ENCODE results near the gene AOC3. TPM values are rescaled to one million over a fixed set of nuclear protein-coding genes. Genes with fewer than 3 reads are reported as not detected.

The AOC3 gene
- 10 to 100 TPM; 11.5 to 29.9 (median 24.9) TPM for total RNA-seq
- 29.1 TPM for polyA plus RNA-seq
- long read RNA-seq, donor 1, full-length matches to known transcripts, result 28 of 52 reads
- long read RNA-seq, donor 1, partial matches to known transcripts, result 7 of 52 reads
- long read RNA-seq, donor 1, other reads (novel, unspliced or antisense), result 17 of 52 reads
- long read RNA-seq, donor 2, full-length matches to known transcripts, result 12 of 15 reads
- long read RNA-seq, donor 2, partial matches to known transcripts, result 0 of 15 reads
- long read RNA-seq, donor 2, other reads (novel, unspliced or antisense), result 3 of 15 reads
- long read RNA-seq, donor 3, full-length matches to known transcripts, result 28 of 36 reads
- long read RNA-seq, donor 3, partial matches to known transcripts, result 2 of 36 reads
- long read RNA-seq, donor 3, other reads (novel, unspliced or antisense), result 6 of 36 reads
- long read RNA-seq, donor 4, full-length matches to known transcripts, result 10 of 16 reads
- long read RNA-seq, donor 4, partial matches to known transcripts, result 0 of 16 reads
- long read RNA-seq, donor 4, other reads (novel, unspliced or antisense), result 6 of 16 reads

GRCh38 chr17:42850954-42851353 lies at the start of gene AOC3:
Gene AOC3, plus strand, starts transcription at chr17:42851199. Its CDS starts 145 bp downstream, at chr17:42851344.
- ATAC-seq, result peak; percentile 52 to 58
- Histone ChIP-seq H3K27me3 (ENCODE audit: control insufficient read depth, insufficient read depth) (no peaks in the 10 kb centered on the region), H3K27ac (ENCODE audit: low read length) (peak within 1 kb of the TSS; percentile 40), H3K4me3 (ENCODE audit: low read length) (peak within 1 kb of the TSS; percentile 37), H3K4me1 (ENCODE audit: control insufficient read depth, insufficient read depth, low read length) (peaks cover 2% of the 10 kb centered on the region), H3K9me3 (ENCODE audit: control insufficient read depth, low read length) (no peaks in the 10 kb centered on the region)
- intact Hi-C loops (cut with DNase I), result no loop called here
- peak; percentile 69 to 87 (median 85) for DNase-seq
- 40% methylated on average over 9 of the region's 9 CpGs for WGBS

- no peaks in the 10 kb centered on the region for H3K9me3 ChIP-seq (ENCODE audit: control insufficient read depth, low read length)
- H3K27ac ChIP-seq (ENCODE audit: low read length), result no peak overlapping the region
- no peaks in the 10 kb centered on the region for H3K4me1 ChIP-seq (ENCODE audit: control insufficient read depth, insufficient read depth, low read length)
- intact Hi-C loops (cut with DNase I), result no loop called here
- no peak overlapping the region for H3K4me3 ChIP-seq (ENCODE audit: low read length)
- DNase-seq (no peak), ATAC-seq (no peak)
- no peaks in the 10 kb centered on the region for H3K27me3 ChIP-seq (ENCODE audit: control insufficient read depth, insufficient read depth)
- 47% methylated on average over 2 of the region's 2 CpGs for WGBS
Observed at GRCh38 chr17:42803074-42803883, 47.7 kb upstream of the AOC3 start.

- intact Hi-C loops (cut with DNase I), result no loop called here
- Histone ChIP-seq H3K4me1 (ENCODE audit: control insufficient read depth, insufficient read depth, low read length) (no peaks in the 10 kb centered on the region), H3K27me3 (ENCODE audit: control insufficient read depth, insufficient read depth) (no peaks in the 10 kb centered on the region), H3K4me3 (ENCODE audit: low read length) (no peak overlapping the region), H3K9me3 (ENCODE audit: control insufficient read depth, low read length) (no peaks in the 10 kb centered on the region), H3K27ac (ENCODE audit: low read length) (no peak overlapping the region)
- DNase-seq (no peak), ATAC-seq (no peak)
- 96% methylated on average over 1 of the region's 1 CpG for WGBS
Observed at GRCh38 chr17:42804918-42805367, 46.1 kb upstream of the AOC3 start.

GRCh38 chr17:42806249-42806648 lies 44.8 kb upstream of the AOC3 start:
- intact Hi-C loops (cut with DNase I), result no loop called here
- no peak for DNase-seq
- Histone ChIP-seq H3K27ac (ENCODE audit: low read length) (no peak overlapping the region), H3K4me3 (ENCODE audit: low read length) (no peak overlapping the region), H3K4me1 (ENCODE audit: control insufficient read depth, insufficient read depth, low read length) (no peaks in the 10 kb centered on the region), H3K27me3 (ENCODE audit: control insufficient read depth, insufficient read depth) (no peaks in the 10 kb centered on the region), H3K9me3 (ENCODE audit: control insufficient read depth, low read length) (no peaks in the 10 kb centered on the region)
- 100% methylated on average over 1 of the region's 1 CpG for WGBS
- no peak for ATAC-seq

GRCh38 chr17:42809250-42809649 lies 41.7 kb upstream of the AOC3 start:
- no peaks in the 10 kb centered on the region for H3K4me1 ChIP-seq (ENCODE audit: control insufficient read depth, insufficient read depth, low read length)
- no peak overlapping the region for H3K4me3 ChIP-seq (ENCODE audit: low read length)
- ATAC-seq (peak; percentile 36 to 50), DNase-seq (no peak)
- no peaks in the 10 kb centered on the region for H3K27me3 ChIP-seq (ENCODE audit: control insufficient read depth, insufficient read depth)
- intact Hi-C loops (cut with DNase I), result no loop called here
- H3K27ac ChIP-seq (ENCODE audit: low read length), result no peak overlapping the region
- WGBS, result 33% methylated on average over 3 of the region's 3 CpGs
- no peaks in the 10 kb centered on the region for H3K9me3 ChIP-seq (ENCODE audit: control insufficient read depth, low read length)

- 36% methylated on average over 8 of the region's 8 CpGs for WGBS
Observed at GRCh38 chr17:42814633-42815399, 36.2 kb upstream of the AOC3 start.

GRCh38 chr17:42817866-42818265 lies 33.1 kb upstream of the AOC3 start:
- H3K27me3 ChIP-seq (ENCODE audit: control insufficient read depth, insufficient read depth), result no peaks in the 10 kb centered on the region
- H3K4me1 ChIP-seq (ENCODE audit: control insufficient read depth, insufficient read depth, low read length), result no peaks in the 10 kb centered on the region
- no peaks in the 10 kb centered on the region for H3K9me3 ChIP-seq (ENCODE audit: control insufficient read depth, low read length)
- WGBS, result 57% methylated on average over 1 of the region's 1 CpG
- H3K27ac ChIP-seq (ENCODE audit: low read length), result no peak overlapping the region
- no peak for ATAC-seq
- H3K4me3 ChIP-seq (ENCODE audit: low read length), result no peak overlapping the region
- DNase-seq, result no peak
- intact Hi-C loops (cut with DNase I), result loop anchor here in 3 of 4 donors (10.0 kb wide), 2 partner anchors 93 to 103 kb away; no protein-coding TSS in a partner anchor

More at GRCh38 chr17:42814633-42815399, 36.2 kb upstream of the AOC3 start:
- Histone ChIP-seq H3K27me3 (ENCODE audit: control insufficient read depth, insufficient read depth) (no peaks in the 10 kb centered on the region), H3K9me3 (ENCODE audit: control insufficient read depth, low read length) (no peaks in the 10 kb centered on the region), H3K4me3 (ENCODE audit: low read length) (no peak overlapping the region), H3K27ac (ENCODE audit: low read length) (peak overlapping the region; percentile 48), H3K4me1 (ENCODE audit: control insufficient read depth, insufficient read depth, low read length) (no peaks in the 10 kb centered on the region)
- no peak for ATAC-seq
- DNase-seq, result no peak
- intact Hi-C loops (cut with DNase I), result loop anchor here in 3 of 4 donors (10.0 kb wide), 2 partner anchors 90 to 100 kb away; no protein-coding TSS in a partner anchor

GRCh38 chr17:42818379-42818778 lies 32.6 kb upstream of the AOC3 start:
- Histone ChIP-seq H3K4me1 (ENCODE audit: control insufficient read depth, insufficient read depth, low read length) (no peaks in the 10 kb centered on the region), H3K4me3 (ENCODE audit: low read length) (no peak overlapping the region), H3K9me3 (ENCODE audit: control insufficient read depth, low read length) (no peaks in the 10 kb centered on the region), H3K27ac (ENCODE audit: low read length) (no peak overlapping the region), H3K27me3 (ENCODE audit: control insufficient read depth, insufficient read depth) (no peaks in the 10 kb centered on the region)
- ATAC-seq, result no peak
- WGBS, result 64% methylated on average over 5 of the region's 5 CpGs
- DNase-seq, result no peak
- intact Hi-C loops (cut with DNase I), result loop anchor here in 3 of 4 donors (10.0 kb wide), 2 partner anchors 94 to 104 kb away; no protein-coding TSS in a partner anchor

GRCh38 chr17:42819939-42820535 lies 31.0 kb upstream of the AOC3 start:
- peak; percentile 57 to 71 (median 69) for DNase-seq
- intact Hi-C loops (cut with DNase I), result loop anchor here in 3 of 4 donors (10.0 kb wide), 2 partner anchors 95 to 105 kb away; no protein-coding TSS in a partner anchor

GRCh38 chr17:42821176-42821575 lies 29.8 kb upstream of the AOC3 start:
- intact Hi-C loops (cut with DNase I), result no loop called here
- H3K27ac ChIP-seq (ENCODE audit: low read length), result no peak overlapping the region
- 92% methylated on average over 7 of the region's 7 CpGs for WGBS
- H3K9me3 ChIP-seq (ENCODE audit: control insufficient read depth, low read length), result no peaks in the 10 kb centered on the region
- ATAC-seq (no peak), DNase-seq (no peak)
- H3K4me3 ChIP-seq (ENCODE audit: low read length), result no peak overlapping the region
- H3K27me3 ChIP-seq (ENCODE audit: control insufficient read depth, insufficient read depth), result no peaks in the 10 kb centered on the region
- H3K4me1 ChIP-seq (ENCODE audit: control insufficient read depth, insufficient read depth, low read length), result peaks cover 2% of the 10 kb centered on the region

More at GRCh38 chr17:42819939-42820535, 31.0 kb upstream of the AOC3 start:
- no peak overlapping the region for H3K27ac ChIP-seq (ENCODE audit: low read length)
- WGBS, result 30% methylated on average over 2 of the region's 2 CpGs
- no peak overlapping the region for H3K4me3 ChIP-seq (ENCODE audit: low read length)
- ATAC-seq, result no peak
- H3K27me3 ChIP-seq (ENCODE audit: control insufficient read depth, insufficient read depth), result no peaks in the 10 kb centered on the region
- peaks cover 2% of the 10 kb centered on the region for H3K4me1 ChIP-seq (ENCODE audit: control insufficient read depth, insufficient read depth, low read length)
- H3K9me3 ChIP-seq (ENCODE audit: control insufficient read depth, low read length), result no peaks in the 10 kb centered on the region
